Measurements from ENCODE around the gene CH25H. TPM values are rescaled to one million over a fixed set of nuclear protein-coding genes. Genes with fewer than 3 reads are reported as not detected.
"Not testable (repeated sequence)": the region's sequence is repeated elsewhere in the genome, so short reads cannot be mapped to it uniquely, and the experiment has no call there.

CH25H gene
- total RNA-seq, 1 experiment from 2014 or later: not detected

- ChIA-PET CTCF (no interaction called here), POLR2A (ENCODE audit: unreplicated experiment) (no interaction called here)
- Histone ChIP-seq H3K9me2 (replicated peaks; ENCODE audit: low read length) (no peaks in the 10 kb centered on the region), H3K36me3 (ENCODE audit: low read depth, low read length) (no peaks in the 10 kb centered on the region), H3K4me2 (ENCODE audit: low read length) (no peak overlapping the region), H3K27ac (ENCODE audit: low read length) (no peak overlapping the region), H3F3A (ENCODE audit: low read length, unreplicated experiment) (no peaks in the 10 kb centered on the region), H3K9me3 (ENCODE audit: low read length) (no peaks in the 10 kb centered on the region), H3K4me1 (ENCODE audit: insufficient read depth, low read length) (peaks cover 25% of the 10 kb centered on the region), H2AFZ (ENCODE audit: low read length) (no peak overlapping the region), H3K27me3 (ENCODE audit: low read length) (no peaks in the 10 kb centered on the region), H3K4me3 (ENCODE audit: low read length) (no peak overlapping the region), H4K20me1 (ENCODE audit: low read length) (no peaks in the 10 kb centered on the region), H3K9ac (ENCODE audit: low read length) (no peak overlapping the region), H3K79me2 (ENCODE audit: low read length) (peaks cover 17% of the 10 kb centered on the region)
- no TSS peak for BruUV-seq (replicated peaks)
- TF ChIP-seq CTCF (conservative IDR thresholded peaks at IDR 0.05; ENCODE audit: low read depth, low read length) (no peak), EZH2phosphoT487 (IDR thresholded peaks at IDR 0.05; ENCODE audit: borderline replicate concordance, low read length) (no peak), EZH2 (IDR thresholded peaks at IDR 0.05; ENCODE audit: low read length, unreplicated experiment) (no peak)
- intact Hi-C loops (cut with micrococcal nuclease): loop anchor here (10.0 kb wide), 1 partner anchor 309 kb away; no protein-coding TSS in a partner anchor
- ATAC-seq (no peak), DNase-seq (no peak)
These were observed 48.7 kb upstream of the CH25H start for GRCh38 chr10:89255793-89256192.

GRCh38 chr10:89255091-89255579, 48.0 kb upstream of the CH25H start:
- ATAC-seq; CTCF ChIA-PET; H4K20me1 ChIP-seq (ENCODE audit: low read length); H3K4me3 ChIP-seq (ENCODE audit: low read length); H3K27ac ChIP-seq (ENCODE audit: low read length); H3K27me3 ChIP-seq (ENCODE audit: low read length); H3K4me2 ChIP-seq (ENCODE audit: low read length); BruUV-seq (replicated peaks); DNase-seq; H3K9ac ChIP-seq (ENCODE audit: low read length); H3K36me3 ChIP-seq (ENCODE audit: low read depth, low read length); H2AFZ ChIP-seq (ENCODE audit: low read length); POLR2A ChIA-PET (ENCODE audit: unreplicated experiment); H3K9me3 ChIP-seq (ENCODE audit: low read length); H3F3A ChIP-seq (ENCODE audit: low read length, unreplicated experiment); H3K9me2 ChIP-seq (replicated peaks; ENCODE audit: low read length): not testable (repeated sequence)
- peaks cover 23% of the 10 kb centered on the region for H3K79me2 ChIP-seq (ENCODE audit: low read length)
- intact Hi-C loops (cut with micrococcal nuclease): loop anchor here (10.0 kb wide), 1 partner anchor 310 kb away; no protein-coding TSS in a partner anchor
- H3K4me1 ChIP-seq (ENCODE audit: insufficient read depth, low read length): peaks cover 23% of the 10 kb centered on the region

GRCh38 chr10:89252225-89252585, 45.1 kb upstream of the CH25H start:
- intact Hi-C loops (cut with micrococcal nuclease): loop anchor here (10.0 kb wide), 1 partner anchor 313 kb away; no protein-coding TSS in a partner anchor
- Histone ChIP-seq H2AFZ (ENCODE audit: low read length) (no peak overlapping the region), H3K79me2 (ENCODE audit: low read length) (peaks cover 30% of the 10 kb centered on the region), H3K4me2 (ENCODE audit: low read length) (peak overlapping the region; percentile 95; the same call in 1 of the 2 replicates), H3K27ac (ENCODE audit: low read length) (no peak overlapping the region), H3F3A (ENCODE audit: low read length, unreplicated experiment) (no peaks in the 10 kb centered on the region), H3K36me3 (ENCODE audit: low read depth, low read length) (no peaks in the 10 kb centered on the region), H4K20me1 (ENCODE audit: low read length) (no peaks in the 10 kb centered on the region), H3K4me1 (ENCODE audit: insufficient read depth, low read length) (peaks cover 5% of the 10 kb centered on the region; the same call in 1 of the 2 replicates), H3K9me3 (ENCODE audit: low read length) (no peaks in the 10 kb centered on the region), H3K27me3 (ENCODE audit: low read length) (no peaks in the 10 kb centered on the region), H3K9ac (ENCODE audit: low read length) (no peak overlapping the region), H3K9me2 (replicated peaks; ENCODE audit: low read length) (no peaks in the 10 kb centered on the region), H3K4me3 (ENCODE audit: low read length) (no peak overlapping the region)
- no peak for DNase-seq
- TF ChIP-seq CTCF (conservative IDR thresholded peaks at IDR 0.05; ENCODE audit: low read depth, low read length) (no peak), EZH2phosphoT487 (IDR thresholded peaks at IDR 0.05; ENCODE audit: borderline replicate concordance, low read length) (no peak), EZH2 (IDR thresholded peaks at IDR 0.05; ENCODE audit: low read length, unreplicated experiment) (no peak)
- ChIA-PET CTCF (interaction anchor here (0.6 kb wide), 1 partner anchor 137 kb away, joined by 5 read pairs; no protein-coding TSS in a partner anchor), POLR2A (ENCODE audit: unreplicated experiment) (interaction anchor here (0.5 kb wide), 1 partner anchor 140 kb away, joined by 11 read pairs; the partner anchor contains the start of gene IFIT1)
- ATAC-seq: no peak
- no TSS peak for BruUV-seq (replicated peaks)
